GM19463 (cell line): Measurements from ENCODE around the gene PASK.
"Not testable (repeated sequence)": the region's sequence is repeated elsewhere in the genome, so short reads cannot be mapped to it uniquely, and the experiment has no call there.

Experiments
- ATAC-seq: cut with Tn5 transposase; IDR thresholded peaks from one replicate; pipeline ENCODE4 v1.9.1; 2021; ENCODE audit warnings: mild to moderate bottlenecking, moderate library complexity; ENCODE audit not compliant: unreplicated experiment

PASK gene

GRCh38 chr2:241148891-241149674 lies at the start of gene PASK:
TSS of gene PASK (minus strand) at chr2:241149472. CDS start at chr2:241143032, 6,440 bp downstream.
- peak; percentile 73 for ATAC-seq

- ATAC-seq = no peak
These were observed 49.4 kb upstream of the PASK start for GRCh38 chr2:241198381-241199279.

GRCh38 chr2:241197947-241198346 lies 48.7 kb upstream of the PASK start:
- no peak for ATAC-seq

- ATAC-seq = not testable (repeated sequence)
These were observed 48.0 kb upstream of the PASK start for GRCh38 chr2:241197246-241197645.

- no peak for ATAC-seq
These were observed 46.3 kb upstream of the PASK start for GRCh38 chr2:241195506-241196130.

- ATAC-seq = no peak
These were observed 45.5 kb upstream of the PASK start for GRCh38 chr2:241194811-241195210.

- ATAC-seq = no peak
These were observed 44.0 kb upstream of the PASK start for GRCh38 chr2:241193271-241193670.

- ATAC-seq = no peak
These were observed 41.8 kb upstream of the PASK start for GRCh38 chr2:241191081-241191480.

- ATAC-seq = no peak
These were observed 41.2 kb upstream of the PASK start for GRCh38 chr2:241190291-241190981.

- no peak for ATAC-seq
These were observed 40.6 kb upstream of the PASK start for GRCh38 chr2:241189856-241190201.

- no peak for ATAC-seq
These were observed 40.0 kb upstream of the PASK start for GRCh38 chr2:241189093-241189855.

- no peak for ATAC-seq
These were observed 39.3 kb upstream of the PASK start, which contains the start of gene ANO7 for GRCh38 chr2:241188361-241189092. TSS of gene ANO7 (plus strand) at chr2:241188677. CDS start at chr2:241190064, 1,387 bp downstream.

GRCh38 chr2:241187918-241188234 lies 38.6 kb upstream of the PASK start:
- no peak for ATAC-seq

- ATAC-seq = no peak
These were observed 38.0 kb upstream of the PASK start for GRCh38 chr2:241187101-241187917.

GRCh38 chr2:241185961-241186360 lies 36.7 kb upstream of the PASK start:
- no peak for ATAC-seq

- ATAC-seq = no peak
These were observed 35.6 kb upstream of the PASK start for GRCh38 chr2:241184901-241185300.

GRCh38 chr2:241183221-241183620 lies 33.9 kb upstream of the PASK start:
- no peak for ATAC-seq

GRCh38 chr2:241182531-241183133 lies 33.4 kb upstream of the PASK start:
- ATAC-seq = no peak
